Thyroid gland (tissue), 4 donors: ENCODE data around the gene KRTAP5-2. TPM values are rescaled to one million over a fixed set of nuclear protein-coding genes. Genes with fewer than 3 reads are reported as not detected.

ENCODE experiments used
- DNase-seq, 2 donors: peaks; one replicate each; pipeline ENCODE4 v3.0.0-alpha.2; 2019
- H3K27ac ChIP-seq, 3 donors: fragments of 200-600 bp; sonication (generic); 1 replicate in 2 of 3; 2 replicates in 1 of 3; pipeline ENCODE4 v1.5.1; 2016 to 2019; ENCODE audit warnings: mild to moderate bottlenecking in 1 of 3, moderate library complexity in 1 of 3
- H3K27me3 ChIP-seq: fragments of 200-600 bp; sonication (generic); one replicate; pipeline ENCODE4 v1.5.1; 2019
- H3K36me3 ChIP-seq, 2 donors: fragments of 200-600 bp; sonication (generic); one replicate each; pipeline ENCODE4 v1.5.1; 2016 to 2019
- H3K4me1 ChIP-seq, 2 donors: fragments of 200-600 bp; sonication (generic); one replicate each; pipeline ENCODE4 v1.5.1; 2017 to 2019
- H3K4me3 ChIP-seq, 3 donors: fragments of 200-600 bp; sonication (generic); replicated peaks in 1 of 3; 1 replicate in 2 of 3; 2 replicates in 1 of 3; pipeline ENCODE4 v1.5.1; 2016; ENCODE audit warnings: mild to moderate bottlenecking in 1 of 3
- H3K9me3 ChIP-seq: fragments of 200-600 bp; sonication (generic); one replicate; pipeline ENCODE4 v1.5.1; 2017
- POLR2A ChIP-seq, 2 donors: fragments of 450-650 bp; IDR thresholded peaks; one replicate each; pipeline ENCODE4 v1.6.1; 2017; ENCODE audit warnings: antibody characterized with exemption in 2 of 2, mild to moderate bottlenecking in 2 of 2, moderate library complexity in 1 of 2
- WGBS, 2 donors: methylation state at CpG; one replicate each; pipeline ENCODE4 v1.1.5; 2017; 5-methylcytosine and 5-hydroxymethylcytosine counted together
- intact Hi-C: fragments of 100-400 bp; cut with DNase I; formaldehyde crosslinking; loops from one replicate; pipeline ENCODE4 v1.15.1; 2023
- total RNA-seq, 4 donors: library from RNA; depleted of rRNA; stranded (reverse); fragments of >200 nt; gene quantifications; one replicate each; pipeline ENCODE4 v1.2.3, GENCODE V29; 2016
- TF ChIP-seq, protein P1 (sequence below), 6 experiments: fragments of 200-600 bp in 3 of 6; fragments of 450-650 bp in 3 of 6; sonication (generic) in 3 of 6; IDR thresholded peaks; one replicate each; pipeline ENCODE4 v1.5.1; 2016 to 2019; ENCODE audit warnings: antibody characterized with exemption in 6 of 6, mild to moderate bottlenecking in 2 of 6, inconsistent platforms in 1 of 6, moderate library complexity in 1 of 6

KRTAP5-2 gene
- total RNA-seq, 4 donors from 2014 or later, result not detected

DNA sequence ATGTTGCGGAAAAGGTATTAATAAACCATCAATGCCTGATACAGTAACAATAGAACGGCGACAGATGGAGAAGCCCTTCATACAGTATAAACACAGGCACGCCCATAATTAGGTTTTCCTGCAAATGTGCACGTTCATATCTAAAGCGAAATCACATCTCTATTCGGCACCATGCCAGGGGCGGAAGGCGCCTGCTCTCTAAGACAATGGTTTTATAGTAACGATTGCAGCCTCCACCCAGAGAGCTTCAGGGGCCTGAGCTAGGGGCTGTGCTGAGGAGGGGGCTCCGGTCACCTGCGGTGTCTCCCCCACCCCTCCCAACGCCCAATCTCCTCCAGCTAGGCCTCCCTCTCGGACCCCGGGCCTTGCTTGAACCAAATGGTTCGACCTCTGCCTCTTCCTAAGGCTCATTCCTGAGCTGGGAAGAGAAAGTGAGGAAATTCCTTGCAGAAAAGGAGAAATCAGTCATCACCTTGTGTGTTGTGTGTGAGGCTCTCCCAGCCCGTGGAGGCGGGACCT, 41.1 kb upstream of the KRTAP5-2 start:
- intact Hi-C loops, result no loop called here
- WGBS, 2 donors, result 46 to 49% methylated on average over 17 to 18 of the region's 18 CpGs
- DNase-seq, result no peak
- Histone ChIP-seq H3K4me1 (no peaks in the 10 kb centered on the region), H3K36me3 (no peaks in the 10 kb centered on the region), H3K27me3 (no peaks in the 10 kb centered on the region), H3K4me3 (no peak overlapping the region), H3K27ac (no peak overlapping the region), H3K9me3 (no peaks in the 10 kb centered on the region)
- TF ChIP-seq POLR2A (IDR thresholded peaks at IDR 0.05), result no peak
- TF ChIP-seq, protein P1, sequence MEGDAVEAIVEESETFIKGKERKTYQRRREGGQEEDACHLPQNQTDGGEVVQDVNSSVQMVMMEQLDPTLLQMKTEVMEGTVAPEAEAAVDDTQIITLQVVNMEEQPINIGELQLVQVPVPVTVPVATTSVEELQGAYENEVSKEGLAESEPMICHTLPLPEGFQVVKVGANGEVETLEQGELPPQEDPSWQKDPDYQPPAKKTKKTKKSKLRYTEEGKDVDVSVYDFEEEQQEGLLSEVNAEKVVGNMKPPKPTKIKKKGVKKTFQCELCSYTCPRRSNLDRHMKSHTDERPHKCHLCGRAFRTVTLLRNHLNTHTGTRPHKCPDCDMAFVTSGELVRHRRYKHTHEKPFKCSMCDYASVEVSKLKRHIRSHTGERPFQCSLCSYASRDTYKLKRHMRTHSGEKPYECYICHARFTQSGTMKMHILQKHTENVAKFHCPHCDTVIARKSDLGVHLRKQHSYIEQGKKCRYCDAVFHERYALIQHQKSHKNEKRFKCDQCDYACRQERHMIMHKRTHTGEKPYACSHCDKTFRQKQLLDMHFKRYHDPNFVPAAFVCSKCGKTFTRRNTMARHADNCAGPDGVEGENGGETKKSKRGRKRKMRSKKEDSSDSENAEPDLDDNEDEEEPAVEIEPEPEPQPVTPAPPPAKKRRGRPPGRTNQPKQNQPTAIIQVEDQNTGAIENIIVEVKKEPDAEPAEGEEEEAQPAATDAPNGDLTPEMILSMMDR (IDR thresholded peaks at IDR 0.05), result no peak

GRCh38 chr11:1638344-1638743, 40.2 kb upstream of the KRTAP5-2 start:
- H3K4me1 ChIP-seq, result no peaks in the 10 kb centered on the region
- TF ChIP-seq POLR2A (IDR thresholded peaks at IDR 0.05), result no peak
- TF ChIP-seq, protein P1 (IDR thresholded peaks at IDR 0.05), result no peak
- intact Hi-C loops, result no loop called here
- no peak overlapping the region for H3K27ac ChIP-seq
- no peaks in the 10 kb centered on the region for H3K27me3 ChIP-seq
- DNase-seq, result no peak
- WGBS, 2 donors, result 82 to 90% methylated on average over 8 of the region's 8 CpGs
- no peaks in the 10 kb centered on the region for H3K36me3 ChIP-seq
- no peak overlapping the region for H3K4me3 ChIP-seq
- no peaks in the 10 kb centered on the region for H3K9me3 ChIP-seq

DNA sequence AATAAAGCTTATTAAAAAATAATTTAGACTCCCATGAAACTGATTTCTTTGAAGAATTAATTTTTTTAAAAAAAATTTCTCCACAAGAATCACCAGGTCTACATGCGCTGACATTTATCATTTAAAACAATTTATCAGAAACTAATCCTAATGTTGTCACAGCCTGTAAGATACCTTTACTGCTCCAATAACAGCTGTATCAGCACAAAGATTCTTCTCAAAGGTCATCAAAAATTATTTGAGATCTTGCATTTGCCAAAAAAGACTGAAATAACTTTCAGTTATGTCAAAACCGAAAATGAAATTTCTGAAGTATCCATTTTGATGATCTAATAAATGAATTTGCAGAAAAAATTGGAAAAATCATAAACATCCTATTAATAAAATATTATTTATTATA, 39.5 kb upstream of the KRTAP5-2 start:
- H3K27me3 ChIP-seq, result no peaks in the 10 kb centered on the region

GRCh38 chr11:1636291-1636950, 38.3 kb upstream of the KRTAP5-2 start:
- DNase-seq, result no peak
- Histone ChIP-seq H3K4me1 (no peaks in the 10 kb centered on the region), H3K27ac (no peak overlapping the region), H3K36me3 (no peaks in the 10 kb centered on the region), H3K27me3 (peaks cover 4% of the 10 kb centered on the region), H3K9me3 (no peaks in the 10 kb centered on the region), H3K4me3 (no peak overlapping the region)
- intact Hi-C loops, result no loop called here
- TF ChIP-seq, protein P1 (IDR thresholded peaks at IDR 0.05), result no peak
- TF ChIP-seq POLR2A (IDR thresholded peaks at IDR 0.05), result no peak
- WGBS, 2 donors, result 84 to 87% methylated on average over 19 of the region's 19 CpGs

More for the DNA sequence above, 39.5 kb upstream of the KRTAP5-2 start:
- H3K27ac ChIP-seq, result no peak overlapping the region
- H3K36me3 ChIP-seq, result no peaks in the 10 kb centered on the region
- no peak overlapping the region for H3K4me3 ChIP-seq
- no peak for DNase-seq
- H3K9me3 ChIP-seq, result no peaks in the 10 kb centered on the region
- 93 to 94% methylated on average over 2 of the region's 2 CpGs for WGBS, 2 donors
- no peaks in the 10 kb centered on the region for H3K4me1 ChIP-seq
- intact Hi-C loops, result no loop called here
- TF ChIP-seq, protein P1 (IDR thresholded peaks at IDR 0.05), result no peak
- no peak for TF ChIP-seq POLR2A (IDR thresholded peaks at IDR 0.05)

GRCh38 chr11:1633864-1634263, 35.8 kb upstream of the KRTAP5-2 start:
- TF ChIP-seq POLR2A (IDR thresholded peaks at IDR 0.05), result no peak
- TF ChIP-seq, protein P1 (IDR thresholded peaks at IDR 0.05), result no peak
- Histone ChIP-seq H3K4me1 (no peaks in the 10 kb centered on the region), H3K36me3 (no peaks in the 10 kb centered on the region), H3K27me3 (peaks cover 4% of the 10 kb centered on the region), H3K4me3 (no peak overlapping the region), H3K9me3 (no peaks in the 10 kb centered on the region), H3K27ac (no peak overlapping the region)
- WGBS, 2 donors, result 87 to 93% methylated on average over 10 of the region's 10 CpGs
- DNase-seq, result no peak
- intact Hi-C loops, result no loop called here
